Ovary (tissue), 10 donors: ENCODE data around the gene ST7L. TPM values are rescaled to one million over a fixed set of nuclear protein-coding genes. Genes with fewer than 3 reads are reported as not detected.

ENCODE experiments used
- DNase-seq, 5 donors: peaks; one replicate each; pipeline ENCODE4 v3.0.0-alpha.2; 2019 to 2020
- H3K27ac ChIP-seq, 2 donors: fragments of 200-600 bp; one replicate each; pipeline versions ENCODE4 v1.5.1 to v1.8.0; 2019 to 2022
- H3K27me3 ChIP-seq: fragments of 200-600 bp; one replicate; pipeline ENCODE4 v1.8.0; 2022
- H3K36me3 ChIP-seq: fragments of 200-600 bp; sonication (generic); one replicate; pipeline ENCODE4 v1.5.1; 2019
- H3K4me1 ChIP-seq: one replicate; pipeline ENCODE4 v1.8.1; 2013; ENCODE audit warnings: mild to moderate bottlenecking, moderate library complexity; ENCODE audit not compliant: insufficient read depth
- H3K4me3 ChIP-seq: fragments of 200-600 bp; sonication (generic); one replicate; pipeline ENCODE4 v1.5.1; 2017
- H3K9me3 ChIP-seq, 2 donors: fragments of 200-600 bp in 1 of 2; sonication (generic) in 1 of 2; one replicate each; pipeline versions ENCODE4 v1.5.1 to v1.8.1; 2013 to 2019; ENCODE audit warnings: mild to moderate bottlenecking in 1 of 2, moderate library complexity in 1 of 2
- CTCF ChIP-seq, 3 donors: fragments of 450-650 bp in 2 of 3; fragments of 200-600 bp in 1 of 3; IDR thresholded peaks; one replicate each; pipeline versions ENCODE4 v1.5.1 to v1.8.0; 2016 to 2022; ENCODE audit warnings: antibody characterized with exemption in 3 of 3, mild to moderate bottlenecking in 1 of 3
- EP300 ChIP-seq: sonication (generic); formaldehyde crosslinking; IDR thresholded peaks from one replicate; pipeline ENCODE4 v1.6.1; 2017; ENCODE audit warnings: antibody characterized with exemption
- POLR2A ChIP-seq: fragments of 450-650 bp; IDR thresholded peaks from one replicate; pipeline ENCODE4 v1.6.1; 2017; ENCODE audit warnings: antibody characterized with exemption, mild to moderate bottlenecking, moderate library complexity
- WGBS, 3 donors: extraction: QIAGEN DNeasy Blood & Tissue Kit in 1 of 3; methylation state at CpG; one replicate each; pipeline versions ENCODE4 v1.1.5 to v1.1.7; 2013 to 2017; 5-methylcytosine and 5-hydroxymethylcytosine counted together
- intact Hi-C, 4 donors: fragments of 100-400 bp; cut with DNase I; formaldehyde crosslinking; loops; one replicate each; pipeline versions ENCODE4 v1.11.0 to v1.15.1; 2022 to 2023
- long read RNA-seq, 3 donors: library from polyadenylated mRNA in 2 of 3; unstranded in 2 of 3; transcript quantifications; one replicate each; pipeline ENCODE4 v2.0.0 and lab custom pipeline, GENCODE V29; 2021 to 2026
- polyA plus RNA-seq, 2 donors: library from polyadenylated mRNA; stranded (reverse); fragments of 200-250 nt in 1 of 2; fragments of 350-450 nt in 1 of 2; fragmentation: Illumina TruSeq in 1 of 2; extraction: RNeasy Lipid Tissue Mini Kit (QIAGEN cat#74804) in 1 of 2; gene quantifications; one replicate each; pipeline ENCODE4 v1.2.3, GENCODE V29; 2013 to 2014
- total RNA-seq, 7 donors: library from RNA; depleted of rRNA in 2 of 7; stranded (reverse); fragments of >200 nt in 2 of 7; fragmentation: NEBNext Ultra II Directional in 3 of 7; extraction: Animal tissue kit (Norgen Biotek cat#: 25700) in 3 of 7; gene quantifications; one replicate each; pipeline versions ENCODE4 v1.1.0 to v1.2.4, GENCODE V29; 2016 to 2023
- donor health status: DM: no; HTN: no; CAD: no; lungs with moderate emphysema.
- donor health status: DM: no; HTN: no; CAD: no.
- donor health status: Bipolar disorder and iron deficiency.
- donor health status: DM: yes; HTN: yes; CAD: no.
- donor health status: DM: no; HTN: no; CAD: no.
- donor health status: DM: yes; HTN: yes; CAD: no.

ST7L gene
- 10 to 100 TPM; 12.5 to 32.0 (median 22.3) TPM for total RNA-seq
- 10 to 100 TPM; 14.4 to 28.5 TPM for polyA plus RNA-seq
- long read RNA-seq, donor 1, full-length matches to known transcripts = 18 of 59 reads
- long read RNA-seq, donor 1, partial matches to known transcripts = 5 of 59 reads
- long read RNA-seq, donor 1, other reads (novel, unspliced or antisense) = 36 of 59 reads
- long read RNA-seq, donor 2, full-length matches to known transcripts = 6 of 410 reads
- long read RNA-seq, donor 2, partial matches to known transcripts = 345 of 410 reads
- long read RNA-seq, donor 2, other reads (novel, unspliced or antisense) = 59 of 410 reads
- long read RNA-seq, donor 3, full-length matches to known transcripts = 10 of 122 reads
- long read RNA-seq, donor 3, partial matches to known transcripts = 3 of 122 reads
- long read RNA-seq, donor 3, other reads (novel, unspliced or antisense) = 109 of 122 reads

- Histone ChIP-seq H3K27me3 (no peaks in the 10 kb centered on the region), H3K27ac (peak within 1 kb of the TSS; percentile 91 to 93), H3K36me3 (no peaks in the 10 kb centered on the region), H3K4me3 (peak within 1 kb of the TSS; percentile 95), H3K4me1 (peaks cover 3% of the 10 kb centered on the region), H3K9me3 (no peaks in the 10 kb centered on the region)
- intact Hi-C loops = loop anchor here in 3 of 4 donors (2.0 to 10.0 kb wide), 6 partner anchors 54 to 224 kb away; partner anchors contain the start of genes WNT2B (in 3 of the 3), CTTNBP2NL (in 2 of the 3) and RHOC (in 1 of the 3)
- 0 to 1% (median 0%) methylated on average over 45 to 48 of the region's 48 CpGs for WGBS, 3 donors
- DNase-seq = peak; percentile 74 to 81 (median 78)
- TF ChIP-seq POLR2A (no peak), CTCF (IDR thresholded peaks at IDR 0.05) (no peak), EP300 (no peak)
Observed at GRCh38 chr1:112618721-112619517, at the start of gene ST7L. ST7L (minus strand) TSS chr1:112619141; CDS start chr1:112619113, 28 bp downstream.

- no peaks in the 10 kb centered on the region for H3K9me3 ChIP-seq
- H3K4me3 ChIP-seq = no peak overlapping the region
- no peaks in the 10 kb centered on the region for H3K36me3 ChIP-seq
- whole genome bisulfite sequencing, 3 donors = 82 to 94% (median 90%) methylated on average over 2 of the region's 2 CpGs
- TF ChIP-seq POLR2A = no peak
- TF ChIP-seq CTCF (IDR thresholded peaks at IDR 0.05) = no peak
- TF ChIP-seq EP300 = no peak
- no peaks in the 10 kb centered on the region for H3K4me1 ChIP-seq
- no peak for DNase-seq
- intact Hi-C loops = no loop called here
- H3K27ac ChIP-seq = no peak overlapping the region
- H3K27me3 ChIP-seq = no peaks in the 10 kb centered on the region
Observed at GRCh38 chr1:112666946-112667345, 48.0 kb upstream of the ST7L start.

GRCh38 chr1:112665857-112666256, 46.9 kb upstream of the ST7L start:
- H3K36me3 ChIP-seq = no peaks in the 10 kb centered on the region
- 81 to 87% (median 84%) methylated on average over 3 of the region's 3 CpGs for WGBS, 3 donors
- H3K27me3 ChIP-seq = no peaks in the 10 kb centered on the region
- no peak for TF ChIP-seq POLR2A
- no peak for TF ChIP-seq EP300
- no peak for TF ChIP-seq CTCF (IDR thresholded peaks at IDR 0.05)
- intact Hi-C loops = no loop called here
- H3K4me3 ChIP-seq = no peak overlapping the region
- H3K4me1 ChIP-seq = no peaks in the 10 kb centered on the region
- no peaks in the 10 kb centered on the region for H3K9me3 ChIP-seq
- H3K27ac ChIP-seq = no peak overlapping the region
- no peak for DNase-seq

- 95 to 100% (median 98%) methylated on average over 1 of the region's 1 CpG for WGBS, 3 donors
- Histone ChIP-seq H3K4me3 (no peak overlapping the region), H3K27me3 (no peaks in the 10 kb centered on the region), H3K27ac (no peak overlapping the region), H3K9me3 (no peaks in the 10 kb centered on the region), H3K36me3 (no peaks in the 10 kb centered on the region), H3K4me1 (no peaks in the 10 kb centered on the region)
- intact Hi-C loops = no loop called here
- no peak for DNase-seq
- TF ChIP-seq EP300 (no peak), POLR2A (no peak), CTCF (IDR thresholded peaks at IDR 0.05) (no peak)
Observed at GRCh38 chr1:112651205-112651604, 32.3 kb upstream of the ST7L start.
